DMS153 (cell line): ENCODE data around the gene CYP21A2.

ENCODE experiments used
- DNase-seq: peaks from one replicate; lab custom pipeline; 2025; lab: John Stamatoyannopoulos, UW

CYP21A2 gene

GRCh38 chr6:32083812-32084768 lies 45.9 kb downstream of the CYP21A2 start:
- DNase-seq = no peak

GRCh38 chr6:32084780-32085179 lies 46.6 kb downstream of the CYP21A2 start:
- no peak for DNase-seq

DNA sequence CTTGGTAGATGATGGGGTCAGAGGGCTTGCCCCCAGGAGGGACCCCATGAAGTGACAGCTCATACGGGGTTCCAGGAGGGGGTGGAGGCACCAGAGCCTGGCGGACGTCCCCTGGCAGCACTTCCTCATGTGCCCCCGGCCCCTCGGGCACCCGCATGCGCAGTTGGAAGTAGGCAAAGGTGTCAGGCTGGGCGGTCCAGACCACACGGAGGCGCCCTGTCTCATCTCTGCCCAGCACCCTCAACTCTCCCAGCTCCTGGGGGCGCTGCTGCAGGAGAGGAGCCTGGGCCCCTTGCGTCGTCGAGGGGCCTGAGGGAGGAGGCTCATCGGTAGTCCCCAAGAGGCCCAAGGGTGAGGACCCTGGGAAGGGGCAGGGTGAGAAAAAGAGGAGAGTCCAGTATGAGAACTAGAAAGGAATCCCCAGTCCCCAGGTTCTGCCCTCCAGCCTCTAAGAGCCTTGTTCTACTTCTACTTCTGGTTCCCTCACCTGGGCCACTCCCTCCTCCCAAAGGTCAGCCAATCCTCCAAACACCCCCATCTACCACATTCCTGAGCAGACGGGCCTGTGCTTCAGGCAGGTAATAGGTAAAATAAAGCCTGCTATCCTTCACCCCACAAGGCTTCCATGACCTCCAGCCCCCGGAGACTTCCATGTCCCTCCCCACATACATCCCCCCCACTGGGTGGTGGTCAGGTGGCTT lies 47.7 kb downstream of the CYP21A2 start:
- DNase-seq = no peak

DNA sequence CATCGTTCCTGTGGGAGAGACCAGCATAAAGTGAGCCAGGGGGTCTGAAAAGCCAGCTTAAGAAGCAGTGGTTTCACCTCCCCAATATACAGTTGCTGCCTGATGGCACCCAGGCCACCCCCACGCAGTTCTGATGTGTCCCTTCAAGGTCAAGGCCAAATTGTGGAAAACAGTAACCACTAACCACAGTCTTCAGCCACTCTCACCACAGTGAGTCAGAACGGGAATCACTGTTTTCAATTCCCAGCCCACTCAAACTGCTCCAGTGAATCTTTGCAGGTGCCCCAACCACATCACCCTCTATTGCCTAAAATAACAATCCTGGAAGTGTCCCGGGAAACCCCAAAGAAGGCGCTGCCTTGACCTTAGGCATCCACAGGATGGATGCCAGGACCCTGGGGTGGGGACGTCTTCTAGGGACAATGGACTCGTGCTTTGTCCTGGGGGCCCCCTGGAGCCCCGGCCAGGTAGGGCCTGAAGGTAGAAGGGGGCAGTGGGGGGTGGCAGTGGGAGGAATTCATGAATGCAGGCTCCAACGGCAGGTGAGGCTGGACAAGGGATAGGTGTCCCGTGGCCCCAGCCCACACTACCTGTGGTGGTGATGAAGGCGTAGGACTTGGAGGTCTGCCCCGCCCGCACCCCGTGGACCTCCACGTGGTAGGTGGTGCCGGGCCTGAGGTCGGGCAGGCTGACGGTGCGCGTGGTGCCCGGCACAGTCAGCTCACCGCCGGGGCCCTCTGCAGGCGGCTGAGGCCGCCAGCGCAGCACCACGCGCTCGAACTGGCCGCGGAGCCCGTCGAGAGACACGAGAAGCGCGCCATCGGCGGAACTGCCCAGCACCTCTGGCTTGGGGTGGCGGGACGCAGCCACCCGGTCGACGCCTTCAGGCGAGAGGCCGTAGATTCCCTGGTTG lies 48.7 kb downstream of the CYP21A2 start:
- DNase-seq = no peak

DNA sequence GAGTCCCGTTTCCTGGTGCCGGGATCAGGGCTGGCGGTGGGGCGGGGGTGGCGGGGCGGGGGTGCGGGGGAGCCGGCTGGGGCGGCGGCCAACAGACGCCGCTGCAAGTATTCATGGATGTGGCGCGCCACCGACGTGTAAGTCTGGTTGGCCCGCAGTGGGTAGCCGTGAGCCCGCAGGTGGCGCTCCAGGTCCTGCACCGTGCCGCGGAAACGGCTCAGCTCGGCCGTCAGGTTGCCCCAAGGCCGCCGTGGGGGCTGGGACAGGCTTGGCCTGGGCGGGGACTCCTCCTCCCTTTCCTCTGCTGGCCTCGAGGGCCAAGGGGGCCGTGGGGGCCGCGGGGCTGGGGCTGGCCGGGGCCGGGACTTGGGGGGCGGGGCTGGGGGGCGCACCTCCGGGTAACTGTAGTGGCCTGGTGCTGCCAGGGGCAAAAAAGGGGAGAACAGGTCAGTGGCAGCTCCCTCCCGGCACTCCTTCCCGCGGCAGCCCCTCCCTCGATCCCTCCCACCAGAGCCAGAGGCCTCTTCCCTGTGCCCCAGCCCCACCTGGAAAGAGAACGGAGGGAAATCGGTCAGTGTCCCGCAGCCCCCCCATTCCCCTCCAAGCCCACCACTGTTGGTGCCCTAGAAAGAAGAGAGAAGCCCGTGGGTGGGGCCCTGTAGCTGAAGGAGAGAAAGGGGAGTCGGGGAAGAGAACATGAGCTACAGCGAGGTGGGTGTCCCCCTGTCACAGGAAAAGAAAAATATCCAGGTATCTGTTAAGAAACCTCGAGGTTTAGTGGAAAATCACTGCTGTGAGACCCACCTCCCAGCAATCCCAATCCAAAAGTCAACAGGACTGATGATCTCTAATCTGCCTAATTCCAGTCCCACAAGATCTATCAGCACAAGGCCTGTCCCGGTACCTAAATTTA lies 49.6 kb downstream of the CYP21A2 start:
- no peak for DNase-seq

GRCh38 chr6:32088487-32089049 lies 50.4 kb downstream of the CYP21A2 start:
- no peak for DNase-seq

GRCh38 chr6:32089082-32089828 lies 51.0 kb downstream of the CYP21A2 start:
- DNase-seq = no peak
